Endometrial microvascular endothelial cells (primary cell): ENCODE measurements around the gene KLRC4. TPM values are rescaled to one million over a fixed set of nuclear protein-coding genes. Genes with fewer than 3 reads are reported as not detected.

Experiments used
- total RNA-seq: library from RNA; depleted of rRNA; stranded (reverse); fragments of >200 nt; gene quantifications from one replicate; pipeline ENCODE4 v1.2.3, GENCODE V29; 2015; ENCODE audit errors: inconsistent ontology term

The KLRC4 gene
- total RNA-seq, 1 donor from 2014 or later = not detected

Other genes starting within 250 kb of the KLRC4 start
- gene OLR1, start 237.6 kb downstream of the KLRC4 start, total RNA-seq = 1.5 TPM
- not detected for gene TMEM52B, start 230.7 kb downstream of the KLRC4 start, total RNA-seq
- 30.0 TPM for gene GABARAPL1, start 196.9 kb downstream of the KLRC4 start, total RNA-seq
- gene KLRD1, start 101.9 kb downstream of the KLRC4 start, total RNA-seq = not detected
- gene KLRK1, start 19.7 kb downstream of the KLRC4 start, total RNA-seq = not detected
- gene KLRC3, start 10.8 kb upstream of the KLRC4 start, total RNA-seq = not detected
- gene KLRC2, start 26.3 kb upstream of the KLRC4 start, total RNA-seq = not detected
- not detected for gene KLRC1, start 43.6 kb upstream of the KLRC4 start, total RNA-seq
- gene EIF2S3B, start 96.1 kb upstream of the KLRC4 start, total RNA-seq = 1.4 TPM
- gene MAGOHB, start 203.9 kb upstream of the KLRC4 start, total RNA-seq = 11.2 TPM